LNCaP clone FGC (cell line): Measurements from ENCODE around the gene NQO2.

ENCODE experiments used
- DNase-seq: peaks from one replicate; pipeline ENCODE4 v3.0.0-alpha.2; 2011; ENCODE audit warnings: low read depth
- H3K4me3 ChIP-seq: 2 replicates; pipeline ENCODE4 v1.5.1; 2011; ENCODE audit warnings: mild to moderate bottlenecking, low read depth, low read length, control low read depth
- CTCF ChIP-seq: IDR thresholded peaks from 2 replicates; pipeline ENCODE4 v1.5.1; 2012; ENCODE audit warnings: mild to moderate bottlenecking; ENCODE audit not compliant: control insufficient read depth, insufficient read depth; ENCODE audit errors: extremely low read depth

The NQO2 gene

DNA sequence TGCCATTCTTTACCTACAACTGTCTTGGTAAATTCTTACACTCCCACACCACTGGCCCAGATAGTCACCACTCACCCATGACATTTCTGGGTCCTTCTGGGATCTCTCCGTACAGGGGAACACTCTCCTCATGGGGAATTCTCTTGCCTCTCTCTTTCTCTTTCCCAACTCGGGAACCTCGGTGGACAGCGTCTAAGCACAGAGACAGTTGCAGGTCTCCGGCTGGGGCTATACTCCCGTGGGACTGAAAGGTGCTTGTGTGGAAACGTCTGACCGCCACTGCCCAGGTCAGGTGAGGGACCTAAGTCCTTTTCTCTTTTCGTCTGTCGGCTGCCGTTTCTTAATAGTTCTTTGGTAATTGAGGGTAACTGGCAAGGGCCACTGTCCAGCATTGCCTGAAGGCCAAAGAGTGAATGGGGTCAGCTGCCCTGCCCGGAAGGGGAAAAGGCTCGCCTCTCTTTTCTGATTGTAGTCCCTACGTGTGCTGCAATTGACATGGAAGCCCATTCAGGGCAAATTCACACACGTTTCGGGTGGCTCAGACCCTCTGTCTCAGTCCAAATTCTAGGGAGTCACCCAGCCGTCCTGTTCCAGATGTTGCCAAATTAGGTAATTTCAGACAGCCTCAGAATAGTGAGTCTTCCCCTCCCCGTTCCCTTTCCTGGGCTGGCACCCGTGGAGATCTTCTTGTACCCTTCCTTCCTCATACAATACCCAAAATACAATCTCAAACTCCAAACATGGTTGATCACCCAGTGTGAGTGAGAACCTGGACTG is 37.4 kb downstream of the NQO2 start:
- DNase-seq, result no peak

DNA sequence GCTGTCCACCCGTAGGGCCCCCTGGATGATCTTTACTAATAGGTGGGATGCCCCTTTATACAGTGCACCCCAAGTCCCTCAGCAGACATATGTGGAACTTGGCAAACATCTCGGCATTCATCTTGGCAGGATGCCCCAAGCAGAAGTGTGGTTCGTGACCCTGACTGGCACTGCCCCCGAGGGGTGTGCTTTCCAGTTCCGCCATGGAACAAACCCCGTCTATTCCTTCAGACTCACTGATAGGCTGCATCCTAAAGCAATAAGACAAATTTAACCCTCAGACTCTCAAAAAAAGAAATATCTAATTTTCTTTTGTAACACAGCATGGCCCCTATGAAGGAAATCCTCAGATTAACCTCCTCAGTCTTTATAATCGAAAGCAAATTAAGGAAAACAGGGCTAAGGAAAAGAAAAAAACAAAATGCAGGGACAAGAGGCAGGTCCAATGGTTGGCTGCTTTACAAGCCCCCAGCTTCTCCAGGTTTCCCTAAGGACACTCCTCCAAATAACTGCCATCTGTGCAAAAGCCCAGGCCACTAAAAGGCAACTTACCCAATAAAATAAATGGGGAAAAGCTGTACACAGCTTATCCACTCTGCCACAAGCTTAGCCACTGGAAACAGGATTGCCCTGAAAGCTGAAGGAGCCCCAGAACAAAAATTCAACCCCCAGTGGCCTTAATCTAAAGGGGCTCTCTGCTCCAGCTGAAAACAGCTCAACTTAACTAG is 38.1 kb downstream of the NQO2 start:
- no peak for DNase-seq
- no peak for TF ChIP-seq CTCF

More for the DNA sequence above, 37.4 kb downstream of the NQO2 start:
- no peak for TF ChIP-seq CTCF
- no peak overlapping the region for H3K4me3 ChIP-seq

GRCh38 chr6:3039384-3039783 is 39.7 kb downstream of the NQO2 start:
- H3K4me3 ChIP-seq, result no peak overlapping the region
- DNase-seq, result no peak
- no peak for TF ChIP-seq CTCF

More for the DNA sequence above, 38.1 kb downstream of the NQO2 start:
- H3K4me3 ChIP-seq, result no peak overlapping the region

DNA sequence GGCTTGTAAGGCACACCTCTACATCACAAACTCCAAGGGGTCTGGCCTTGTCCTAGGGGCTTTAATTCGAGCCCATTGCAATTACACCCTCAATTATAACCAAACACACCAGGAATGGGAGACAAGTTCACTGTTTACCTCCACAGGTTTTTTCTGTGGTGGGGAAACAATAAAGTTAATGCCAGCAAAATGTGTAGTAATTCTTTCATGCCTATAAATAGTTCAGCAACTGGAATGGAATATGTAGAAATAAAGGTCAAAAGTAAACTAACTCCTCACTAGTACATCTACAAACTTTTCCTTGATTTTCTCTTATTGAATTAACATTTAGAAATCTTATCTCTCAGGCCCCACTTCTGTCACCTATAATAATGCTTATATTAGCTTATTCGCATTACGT is 41.5 kb downstream of the NQO2 start:
- no peak overlapping the region for H3K4me3 ChIP-seq
- no peak for TF ChIP-seq CTCF
- DNase-seq, result no peak

DNA sequence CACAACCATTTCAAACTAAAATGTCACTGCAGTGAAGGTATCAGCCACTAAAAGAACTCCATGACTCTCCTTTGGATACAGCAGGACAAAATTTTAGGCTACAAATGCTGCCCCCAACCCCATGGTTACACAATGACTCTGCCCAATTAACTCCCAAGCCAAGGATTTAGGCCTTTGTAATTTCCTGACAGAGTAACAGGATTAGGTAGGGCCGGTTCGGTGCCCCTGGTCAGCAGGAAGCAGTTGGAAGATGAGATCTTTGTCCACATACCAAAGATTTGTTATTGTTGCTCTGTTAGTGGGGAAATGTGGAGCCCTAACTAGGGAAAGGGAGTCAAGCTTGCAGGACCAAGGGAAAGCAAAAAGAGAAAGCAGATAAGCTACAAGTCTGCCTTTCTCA is 41.9 kb downstream of the NQO2 start:
- no peak for DNase-seq
- no peak overlapping the region for H3K4me3 ChIP-seq
- no peak for TF ChIP-seq CTCF

DNA sequence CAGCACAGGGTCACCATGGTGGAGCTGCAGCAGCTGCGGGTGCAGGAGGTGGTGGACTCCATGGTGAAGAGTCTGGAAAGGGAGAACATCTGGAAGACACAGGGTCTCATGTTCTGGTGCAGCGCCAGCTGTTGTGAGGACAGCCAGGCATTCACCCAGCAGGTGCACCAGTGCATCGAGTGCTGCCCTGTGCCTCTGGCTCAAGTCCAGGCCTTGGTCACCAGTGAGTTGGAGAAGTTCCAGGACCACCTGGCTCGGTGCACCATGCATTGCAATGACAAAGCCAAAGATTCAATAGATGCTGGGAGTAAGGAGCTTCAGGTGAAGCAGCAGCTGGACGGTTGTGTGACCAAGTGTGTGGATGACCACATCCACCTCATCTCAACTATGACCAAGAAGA is 45.7 kb downstream of the NQO2 start:
- H3K4me3 ChIP-seq, result no peak overlapping the region
- no peak for TF ChIP-seq CTCF
- no peak for DNase-seq
